HCT116 (cell line): ENCODE measurements around the gene MESP2.

Source experiments
- ATF3 ChIP-seq: IDR thresholded peaks from 2 replicates; pipeline ENCODE4 v1.6.1; 2012
- CEBPB ChIP-seq: IDR thresholded peaks from 2 replicates; pipeline ENCODE4 v1.6.1; 2012; ENCODE audit warnings: low read depth
- CTCF ChIP-seq, 3 experiments: fragments of 200-600 bp in 1 of 3; sonication (generic) in 1 of 3; IDR thresholded peaks in 2 of 3; conservative IDR thresholded peaks in 1 of 3; 2 replicates each; pipeline ENCODE4 v1.5.1; 2012 to 2017; ENCODE audit warnings: low read depth in 2 of 3, low read length in 2 of 3, antibody characterized with exemption in 1 of 3, borderline replicate concordance in 1 of 3, control low read depth in 1 of 3, mild to moderate bottlenecking in 1 of 3, mixed read lengths in 1 of 3, mixed run types in 1 of 3, moderate library complexity in 1 of 3; ENCODE audit not compliant: insufficient read depth in 1 of 3
- EZH2 ChIP-seq: fragments of 200-600 bp; sonication (generic); IDR thresholded peaks from 2 replicates; pipeline ENCODE4 v1.6.1; 2017; ENCODE audit warnings: antibody characterized with exemption, mixed run types
- POLR2A ChIP-seq: IDR thresholded peaks from 2 replicates; pipeline ENCODE4 v1.7.0; 2011; ENCODE audit warnings: borderline replicate concordance; ENCODE audit not compliant: insufficient read depth, insufficient read length; ENCODE audit errors: extremely low read depth
- ZNF274 ChIP-seq: fragments of 200-500 bp; sonication (Bioruptor generic); IDR thresholded peaks from 2 replicates; pipeline ENCODE4 v1.6.1; 2014; ENCODE audit warnings: mild to moderate bottlenecking, low read depth, low read length, inconsistent platforms

- no peak for TF ChIP-seq ATF3
- TF ChIP-seq CEBPB, result no peak
- no peak for TF ChIP-seq CTCF (IDR thresholded peaks at IDR 0.05 in 2 of 3, conservative IDR thresholded peaks at IDR 0.05 in 1 of 3; ENCODE audit: borderline replicate concordance in 1 of 3, insufficient read depth in 1 of 3, low read depth in 2 of 3, low read length in 2 of 3)
- no peak for TF ChIP-seq POLR2A
- no peak for TF ChIP-seq EZH2
- TF ChIP-seq ZNF274, result no peak
Measured at GRCh38 chr15:89809787-89810148, 33.6 kb downstream of the MESP2 start.
